GM23248 (cell line): ENCODE results near the gene CACNA1C.

Source experiments
- EZH2 ChIP-seq: fragments of 200-600 bp; sonication (generic); IDR thresholded peaks from 2 replicates; pipeline ENCODE4 v1.6.1; 2018; ENCODE audit warnings: antibody characterized with exemption, mild to moderate bottlenecking; ENCODE audit not compliant: insufficient read depth, poor library complexity, severe bottlenecking
- EZH2phosphoT487 ChIP-seq: fragments of 200-600 bp; sonication (generic); IDR thresholded peaks from 2 replicates; pipeline ENCODE4 v1.6.1; 2018; ENCODE audit warnings: antibody characterized with exemption, moderate library complexity, mild to moderate bottlenecking, low read depth; ENCODE audit not compliant: insufficient read depth

GRCh38 chr12:2179953-2180736, 127.4 kb downstream of the CACNA1C start:
- no peak for TF ChIP-seq EZH2
- TF ChIP-seq EZH2phosphoT487, result no peak
